HFFc6 (cell line): Measurements from ENCODE around the gene CNGB1. TPM values are rescaled to one million over a fixed set of nuclear protein-coding genes. Genes with fewer than 3 reads are reported as not detected.

Experiments
- DNase-seq: peaks from one replicate; pipeline ENCODE4 v3.0.0-alpha.2; 2018
- H3K27ac Mint-ChIP-seq: 2 replicates; pipeline ENCODE4 v1.8.0; 2020; ENCODE audit warnings: mild to moderate bottlenecking, mixed read lengths
- H3K27me3 Mint-ChIP-seq: 2 replicates; pipeline ENCODE4 v1.8.0; 2021; ENCODE audit warnings: mild to moderate bottlenecking, moderate library complexity, mixed read lengths; ENCODE audit not compliant: insufficient read depth
- H3K36me3 Mint-ChIP-seq: 2 replicates; pipeline ENCODE4 v1.8.0; 2021; ENCODE audit warnings: low read depth, mixed read lengths
- H3K4me1 Mint-ChIP-seq: 2 replicates; pipeline ENCODE4 v1.8.0; 2020; ENCODE audit warnings: low read depth, mixed read lengths
- H3K4me3 Mint-ChIP-seq: 2 replicates; pipeline ENCODE4 v1.8.0; 2020; ENCODE audit warnings: mild to moderate bottlenecking, moderate library complexity, mixed read lengths
- H3K9me3 Mint-ChIP-seq: 2 replicates; pipeline ENCODE4 v1.8.0; 2020; ENCODE audit warnings: mild to moderate bottlenecking, mixed read lengths
- CTCF ChIP-seq: fragments of 200-600 bp; sonication (generic); IDR thresholded peaks from 2 replicates; pipeline ENCODE4 v1.5.0; 2021; ENCODE audit warnings: antibody characterized with exemption, mild to moderate bottlenecking
- total RNA-seq, 6 experiments: library from RNA; stranded (reverse); fragmentation: NEBNext Ultra II Directional; extraction: Animal tissue kit (Norgen Biotek cat#: 25700); gene quantifications; 2 replicates in 1 of 6; 3 replicates in 5 of 6; pipeline ENCODE4 v1.2.3, GENCODE V29; 2021

The CNGB1 gene
- total RNA-seq, 6 experiments from 2014 or later: 0.02 TPM; not detected in 5

- no peak for DNase-seq
- Mint-ChIP-seq H3K4me3 (no peak overlapping the region), H3K4me1 (no peaks in the 10 kb centered on the region), H3K27ac (no peak overlapping the region), H3K9me3 (no peaks in the 10 kb centered on the region), H3K27me3 (peaks cover 38% of the 10 kb centered on the region), H3K36me3 (no peaks in the 10 kb centered on the region)
- no peak for TF ChIP-seq CTCF
Measured at GRCh38 chr16:57960310-57960709, 10.6 kb downstream of the CNGB1 start.

- DNase-seq: no peak
- Mint-ChIP-seq H3K4me1 (no peaks in the 10 kb centered on the region), H3K27me3 (peaks cover 38% of the 10 kb centered on the region), H3K4me3 (no peak overlapping the region), H3K36me3 (no peaks in the 10 kb centered on the region), H3K27ac (no peak overlapping the region), H3K9me3 (no peaks in the 10 kb centered on the region)
- TF ChIP-seq CTCF: no peak
Measured at GRCh38 chr16:57959804-57960203, 11.1 kb downstream of the CNGB1 start.

GRCh38 chr16:57959121-57959520, 11.8 kb downstream of the CNGB1 start:
- Mint-ChIP-seq H3K27ac (no peak overlapping the region), H3K36me3 (no peaks in the 10 kb centered on the region), H3K4me3 (no peak overlapping the region), H3K27me3 (peaks cover 42% of the 10 kb centered on the region), H3K4me1 (no peaks in the 10 kb centered on the region), H3K9me3 (no peaks in the 10 kb centered on the region)
- no peak for TF ChIP-seq CTCF
- DNase-seq: no peak

- Mint-ChIP-seq H3K4me3 (no peak overlapping the region), H3K27ac (no peak overlapping the region), H3K9me3 (no peaks in the 10 kb centered on the region), H3K4me1 (no peaks in the 10 kb centered on the region), H3K27me3 (peaks cover 43% of the 10 kb centered on the region), H3K36me3 (no peaks in the 10 kb centered on the region)
- no peak for TF ChIP-seq CTCF
- no peak for DNase-seq
Measured at GRCh38 chr16:57958544-57958943, 12.4 kb downstream of the CNGB1 start.

- Mint-ChIP-seq H3K4me3 (no peak overlapping the region), H3K36me3 (no peaks in the 10 kb centered on the region), H3K27me3 (peaks cover 38% of the 10 kb centered on the region), H3K9me3 (no peaks in the 10 kb centered on the region), H3K27ac (no peak overlapping the region), H3K4me1 (no peaks in the 10 kb centered on the region)
- no peak for DNase-seq
- no peak; the same call in 1 of the 2 replicates for TF ChIP-seq CTCF
Measured at GRCh38 chr16:57957673-57958392, 13.1 kb downstream of the CNGB1 start.
